Fibroblast of skin of right quadriceps (primary cell): ENCODE results near the gene CXCR5.
A peak's percentile ranks its signal among the peaks of the same experiment; 100 is the strongest.

ENCODE experiments used
- DNase-seq: peaks from one replicate; pipeline ENCODE4 v3.0.0-alpha.2; 2013

Gene CXCR5

DNA sequence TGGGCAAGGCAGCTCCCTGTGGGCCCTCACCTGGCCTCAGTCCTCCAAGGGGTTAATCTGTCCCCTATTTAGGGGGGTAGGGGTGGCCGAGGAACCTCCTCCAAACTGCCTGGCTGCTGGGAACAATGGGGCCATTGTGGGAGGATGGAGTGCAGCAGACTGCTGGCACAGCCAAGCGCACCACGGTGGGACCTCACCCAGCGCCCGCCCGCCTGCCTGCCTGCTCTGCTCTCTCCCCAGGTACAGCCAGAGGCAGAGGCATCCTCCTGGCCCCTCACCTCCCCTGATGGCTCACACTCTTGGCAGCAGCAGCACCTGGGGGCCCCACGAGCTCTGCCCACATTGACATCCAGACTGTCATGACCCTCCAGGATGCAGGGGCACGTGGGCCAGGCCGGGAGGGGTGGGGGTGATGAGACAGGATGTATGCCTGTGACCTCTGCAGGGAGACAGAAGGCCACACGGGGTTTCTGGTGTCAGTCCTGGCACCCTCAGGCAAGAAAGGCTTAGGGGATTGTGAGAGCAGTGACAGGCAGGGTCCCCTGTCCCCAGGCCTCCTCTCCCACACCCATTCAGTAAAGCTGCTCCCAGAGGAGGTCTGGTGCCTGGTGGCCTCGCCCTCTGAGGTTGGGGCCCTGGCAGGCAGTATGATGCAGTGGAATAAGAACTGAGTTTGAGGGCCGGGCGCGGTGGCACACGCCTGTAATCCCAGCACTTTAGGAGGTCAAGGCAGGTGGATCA is 30.7 kb downstream of the CXCR5 start:
- DNase-seq: no peak

GRCh38 chr11:118914987-118915386 is 31.3 kb downstream of the CXCR5 start:
- no peak for DNase-seq

GRCh38 chr11:118915396-118915795 is 31.7 kb downstream of the CXCR5 start:
- DNase-seq: no peak

DNA sequence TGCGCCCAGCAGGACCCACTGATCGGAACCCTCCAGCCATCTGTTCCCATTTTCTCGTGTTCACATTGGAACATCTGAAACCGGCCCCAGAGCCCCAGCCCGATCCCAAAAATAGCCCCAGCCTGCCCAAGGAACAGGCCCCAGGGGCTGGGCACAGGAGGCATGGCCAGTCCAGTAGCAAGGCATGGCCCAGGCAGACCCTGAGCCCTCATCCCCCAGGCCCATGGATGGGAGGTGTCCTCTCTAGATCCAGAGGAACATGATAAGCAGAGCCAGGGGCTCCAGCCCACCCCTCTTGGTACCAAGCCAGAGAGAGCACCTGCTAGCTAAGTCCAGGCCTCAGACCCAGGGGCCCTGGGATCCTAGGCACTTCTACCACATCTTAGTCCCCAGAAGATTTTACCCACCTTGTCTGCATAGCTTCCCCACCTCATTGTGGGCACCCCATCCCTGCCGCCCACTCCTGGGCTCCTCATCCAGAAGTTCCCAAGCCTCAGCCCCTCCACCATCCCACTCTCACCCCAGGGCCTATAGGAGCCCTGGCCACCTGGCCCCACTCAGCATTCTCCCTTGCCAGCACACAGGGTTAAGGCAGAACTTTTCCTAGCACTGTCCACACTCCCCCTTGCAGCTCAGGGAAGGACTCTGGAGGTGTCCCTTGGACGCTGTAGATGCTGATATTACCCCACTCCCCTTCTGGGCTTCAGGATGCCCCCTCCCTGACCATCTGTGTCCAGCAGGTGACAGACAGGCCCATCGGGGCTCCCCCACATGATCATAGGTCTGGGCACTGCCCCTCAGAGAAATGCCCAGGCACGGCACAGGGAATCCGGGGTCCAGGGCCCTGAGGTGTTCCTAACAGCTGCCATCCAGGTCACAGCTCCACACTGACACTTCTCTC is 32.5 kb downstream of the CXCR5 start:
- no peak for DNase-seq

DNA sequence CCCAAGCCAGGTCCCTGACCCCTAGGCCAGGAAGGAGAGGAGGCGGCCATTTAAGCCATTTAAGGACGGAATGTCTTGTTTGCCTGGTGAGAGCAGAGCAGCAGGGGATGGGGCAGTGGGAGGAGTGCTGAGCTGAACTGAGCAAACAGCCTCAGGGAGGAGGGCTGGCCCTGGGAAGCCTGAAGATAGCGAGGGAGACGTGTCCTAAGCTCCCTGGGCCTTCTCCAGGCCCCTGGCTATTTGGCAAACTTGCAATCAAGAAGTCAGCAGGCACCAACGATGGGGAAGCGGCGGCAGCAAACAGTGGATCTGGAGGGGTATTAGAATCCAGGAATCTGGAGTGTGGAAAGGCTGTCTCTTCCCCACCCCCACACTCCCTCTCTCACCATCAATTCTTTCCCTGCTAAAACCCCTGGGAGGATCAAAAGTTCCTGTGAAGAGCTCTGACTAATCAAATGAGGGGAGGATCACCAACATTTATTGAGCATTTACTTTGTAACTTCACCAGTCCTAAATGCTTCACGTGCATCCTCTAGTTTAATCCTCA is 33.2 kb downstream of the CXCR5 start:
- DNase-seq: peak; percentile 82

DNA sequence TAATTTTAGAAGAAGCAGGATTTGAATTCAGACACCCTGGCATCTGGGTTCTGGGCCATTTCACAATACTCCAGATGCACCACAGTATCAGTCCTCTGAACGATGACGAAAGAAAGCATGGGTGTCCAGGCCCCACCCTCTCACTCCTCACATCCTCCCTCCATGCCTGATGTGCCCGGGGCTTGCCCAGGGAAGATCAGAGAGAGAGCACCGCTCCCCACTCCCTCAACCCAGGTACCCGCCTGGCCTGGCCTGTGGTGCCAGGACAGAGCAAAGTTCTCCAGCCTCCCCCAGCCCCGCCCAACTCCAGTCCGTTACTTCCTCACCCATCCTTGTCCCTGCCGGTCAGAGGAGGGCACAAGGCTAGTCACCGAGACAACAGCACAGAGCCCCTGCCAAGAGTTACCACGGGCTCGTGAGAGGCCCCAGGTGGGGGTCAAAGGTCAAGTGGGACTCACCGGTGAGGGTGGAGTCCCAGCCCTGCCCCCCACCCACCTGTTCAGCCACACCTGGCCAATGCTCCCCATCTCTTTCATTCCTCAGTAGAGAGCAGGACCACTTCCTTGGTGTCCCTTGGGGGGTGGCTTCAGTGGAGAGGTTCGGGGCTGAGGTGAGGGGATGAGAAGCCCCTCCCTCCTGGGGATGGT is 33.9 kb downstream of the CXCR5 start:
- DNase-seq: peak; percentile 79

DNA sequence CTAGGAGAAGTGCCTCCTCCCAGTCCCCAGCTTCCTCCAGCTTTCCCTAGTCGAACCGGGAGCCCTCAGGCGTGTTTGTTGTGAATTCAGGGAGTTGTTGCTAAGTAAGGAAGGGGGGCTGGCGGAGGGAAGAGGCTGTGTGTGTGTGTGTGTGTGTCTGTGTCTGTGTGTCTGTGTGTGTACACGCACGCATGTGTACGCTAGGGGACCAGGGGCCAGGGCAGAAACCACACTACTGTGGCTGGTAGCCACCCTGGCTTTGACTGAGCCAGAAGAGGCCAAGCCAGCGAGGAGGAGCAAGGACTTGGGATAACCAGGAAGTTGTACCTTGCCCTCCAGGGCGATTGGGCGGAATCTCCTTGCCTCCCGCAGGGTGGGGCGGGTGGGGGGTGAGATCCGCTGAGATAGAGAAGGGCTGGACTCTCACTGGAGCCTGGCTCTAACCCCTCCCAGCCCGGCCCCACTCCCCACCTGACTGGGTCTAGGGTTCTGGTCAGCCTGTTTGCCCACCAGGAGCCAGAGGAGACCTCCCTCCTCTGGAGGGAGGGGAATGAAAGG is 34.5 kb downstream of the CXCR5 start:
- DNase-seq: peak; percentile 87

DNA sequence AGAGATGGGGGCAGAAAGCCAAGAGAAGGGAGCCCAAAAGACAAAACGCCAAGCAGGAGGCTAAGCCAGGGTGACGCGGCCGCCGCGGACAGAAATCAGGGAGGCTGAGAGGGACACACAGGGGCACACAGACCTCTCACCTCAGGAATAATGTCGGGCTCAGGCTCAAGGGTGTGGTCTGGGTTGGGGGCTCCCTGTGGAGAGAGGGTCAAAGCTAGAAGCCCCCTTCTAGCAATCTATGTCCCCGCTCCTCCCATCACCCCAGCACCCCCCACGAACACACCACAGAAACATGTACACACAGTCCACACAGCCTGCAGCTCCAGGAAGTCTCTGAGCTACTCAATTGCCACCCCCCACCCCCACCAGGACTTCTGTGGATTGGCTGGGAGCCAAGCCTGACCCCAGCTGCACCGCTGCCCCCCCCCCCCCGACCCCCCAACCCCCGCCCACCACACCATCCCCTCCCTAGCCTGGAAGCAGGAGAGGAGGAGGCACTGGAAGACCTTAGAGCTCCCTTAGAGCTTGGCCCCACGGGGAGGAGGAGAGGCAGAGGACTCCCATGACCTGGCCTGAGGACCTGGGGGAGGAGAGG is 35.1 kb downstream of the CXCR5 start:
- DNase-seq: peak; percentile 72

DNA sequence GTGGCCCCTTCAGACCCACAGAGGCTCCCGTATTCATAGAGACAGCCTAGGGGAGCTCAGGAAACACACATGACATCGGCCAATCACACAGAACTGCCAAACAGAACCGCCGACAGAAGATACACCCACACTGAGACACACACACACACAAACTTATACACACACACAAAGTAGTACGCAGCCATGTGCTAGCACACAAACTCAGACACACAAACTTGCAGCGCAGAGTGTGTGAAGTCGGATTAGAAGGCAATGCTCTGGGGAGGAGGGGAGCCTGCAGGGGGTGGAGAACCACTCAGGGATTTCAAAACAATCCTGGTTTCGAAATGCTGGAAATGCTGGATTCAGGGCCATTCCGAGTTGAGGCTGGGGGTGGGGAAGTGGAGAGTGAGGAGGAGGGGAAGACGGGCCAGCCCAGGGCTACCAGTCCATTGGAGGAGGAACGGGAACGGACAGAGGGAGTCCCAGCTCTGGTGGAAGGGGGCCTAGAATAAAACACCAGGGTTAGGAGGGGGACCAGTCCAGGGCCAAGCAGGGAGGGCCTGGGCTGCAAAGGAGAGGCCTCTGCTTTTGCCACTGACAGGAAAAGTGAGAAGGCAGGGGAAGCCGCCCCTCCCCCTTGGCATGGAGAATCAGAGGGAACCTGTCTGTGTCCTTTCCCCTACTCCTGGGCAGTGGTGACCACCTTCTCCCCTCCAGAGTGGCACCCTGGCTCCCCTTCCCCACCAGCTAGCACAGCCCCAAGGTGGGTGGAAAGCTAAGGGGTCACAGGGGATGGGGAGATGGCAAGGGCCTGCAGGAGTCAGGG is 37.6 kb downstream of the CXCR5 start:
- DNase-seq: peak; percentile 93

DNA sequence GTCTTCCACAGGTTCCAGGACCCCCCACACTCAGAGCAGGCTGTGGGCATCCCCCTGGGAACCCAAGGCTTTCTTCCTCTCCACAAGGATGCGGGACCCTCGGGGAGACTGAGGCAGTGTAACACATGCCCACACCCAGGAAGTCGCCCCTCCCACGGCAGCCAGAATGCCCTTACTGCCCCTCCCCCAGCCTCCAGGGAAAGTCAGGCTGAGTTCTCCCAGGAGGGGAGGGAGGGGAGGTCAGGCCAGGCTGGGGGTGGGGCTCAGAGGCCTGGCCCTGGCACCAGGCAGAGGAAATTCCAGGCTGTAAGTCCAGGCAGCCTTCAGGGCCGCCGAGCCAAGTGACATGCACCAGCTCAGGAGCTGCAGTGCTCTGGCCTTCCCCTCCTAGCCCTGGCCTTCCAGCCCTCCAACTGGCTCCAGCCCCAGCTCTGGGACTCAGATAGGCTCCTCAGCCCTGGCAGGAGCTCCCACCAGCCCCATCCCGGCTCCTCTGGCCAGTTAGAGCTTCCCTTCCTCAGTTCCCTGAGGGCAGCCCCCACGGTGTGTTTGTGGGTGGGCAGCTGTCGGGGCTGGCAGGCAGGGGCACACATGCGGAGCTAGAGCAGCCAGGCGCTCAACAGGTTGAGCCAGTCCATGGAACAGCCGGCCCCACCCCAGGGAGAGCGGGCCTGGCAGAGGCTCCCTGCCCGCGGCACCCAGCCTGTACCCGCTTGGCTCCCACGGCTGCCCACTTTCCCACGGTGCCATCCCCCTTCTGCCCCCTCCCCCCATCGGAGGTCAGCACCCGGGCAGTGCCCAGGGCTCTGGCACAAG is 38.4 kb downstream of the CXCR5 start:
- peak; percentile 65 for DNase-seq

- no peak for DNase-seq
Observed at GRCh38 chr11:118922745-118923627, 39.3 kb downstream of the CXCR5 start.

GRCh38 chr11:118923721-118924587 is 40.3 kb downstream of the CXCR5 start:
- DNase-seq: no peak

DNA sequence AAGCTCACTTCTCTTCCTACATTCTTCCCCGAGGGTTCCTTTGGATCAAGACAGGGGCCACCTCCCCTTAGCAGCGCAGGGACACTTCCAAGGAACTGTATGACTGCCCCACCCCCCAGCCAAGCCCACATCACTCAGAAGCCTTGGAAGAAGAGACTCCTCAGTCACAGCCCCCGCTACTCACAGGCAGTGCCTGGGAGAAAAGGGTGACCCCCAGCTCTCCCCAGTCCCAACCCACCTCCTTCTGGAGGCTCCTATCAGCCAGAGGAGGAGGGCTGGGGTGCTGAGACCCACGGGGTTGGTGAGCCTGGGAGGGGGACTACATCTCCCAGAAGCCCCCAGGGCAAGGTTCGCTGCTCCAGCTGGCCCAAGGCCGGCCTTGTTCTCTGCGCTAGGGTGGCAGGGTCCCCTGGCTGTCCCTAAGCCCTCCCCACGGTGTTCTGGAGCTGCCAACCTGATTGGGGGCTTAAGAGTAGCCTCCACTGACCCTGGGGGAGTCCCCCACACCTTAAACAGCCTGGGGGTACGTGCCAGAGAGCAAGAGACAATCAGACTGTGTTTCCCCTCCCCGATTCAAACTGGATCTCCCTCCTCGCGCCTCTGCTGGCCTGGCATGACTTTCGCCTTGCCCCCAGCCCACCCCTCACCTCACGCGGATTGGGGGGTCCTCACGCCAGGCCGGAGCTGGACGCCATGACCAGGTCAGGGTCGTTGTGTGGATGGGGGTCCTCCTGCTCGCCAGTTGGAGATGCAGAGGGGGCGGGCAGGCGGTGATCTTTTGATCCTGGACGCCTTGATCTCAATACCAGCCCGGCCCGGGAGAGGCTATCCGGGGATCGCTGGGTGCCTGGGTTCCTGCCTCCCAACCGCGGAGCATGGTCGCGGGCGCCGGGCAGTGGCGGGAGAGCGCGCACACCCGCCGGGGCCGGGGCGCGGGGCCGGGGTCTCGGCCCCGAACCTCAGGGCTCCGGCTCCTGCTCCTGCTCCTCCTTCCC is 41.2 kb downstream of the CXCR5 start:
- peak; percentile 28 for DNase-seq

DNA sequence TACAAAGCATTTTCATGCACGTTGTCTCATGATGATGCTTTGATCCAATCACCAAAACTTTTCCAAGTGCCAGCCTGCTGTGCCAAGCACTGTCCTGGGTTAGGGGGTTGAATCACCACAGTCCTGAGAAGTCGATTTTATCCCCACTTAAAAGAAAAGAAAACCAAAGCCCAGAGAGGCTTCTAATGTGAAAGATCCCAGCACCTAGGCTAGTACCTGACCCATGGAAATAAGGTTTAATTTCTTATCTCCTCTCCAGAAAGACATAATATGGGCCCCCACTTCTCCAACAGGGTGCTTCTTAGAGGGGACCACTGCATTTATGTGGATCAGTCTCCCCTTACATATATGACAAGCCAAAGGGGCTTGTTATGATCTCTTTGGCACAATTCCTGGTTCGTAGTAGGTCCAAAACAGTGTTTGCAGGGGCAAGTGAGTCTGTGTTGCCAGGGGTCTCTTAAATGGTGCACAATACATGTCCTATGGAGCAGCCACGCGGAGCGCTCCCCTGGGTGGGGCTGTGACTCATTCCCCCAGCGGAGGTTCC is 43.9 kb downstream of the CXCR5 start:
- DNase-seq: no peak

DNA sequence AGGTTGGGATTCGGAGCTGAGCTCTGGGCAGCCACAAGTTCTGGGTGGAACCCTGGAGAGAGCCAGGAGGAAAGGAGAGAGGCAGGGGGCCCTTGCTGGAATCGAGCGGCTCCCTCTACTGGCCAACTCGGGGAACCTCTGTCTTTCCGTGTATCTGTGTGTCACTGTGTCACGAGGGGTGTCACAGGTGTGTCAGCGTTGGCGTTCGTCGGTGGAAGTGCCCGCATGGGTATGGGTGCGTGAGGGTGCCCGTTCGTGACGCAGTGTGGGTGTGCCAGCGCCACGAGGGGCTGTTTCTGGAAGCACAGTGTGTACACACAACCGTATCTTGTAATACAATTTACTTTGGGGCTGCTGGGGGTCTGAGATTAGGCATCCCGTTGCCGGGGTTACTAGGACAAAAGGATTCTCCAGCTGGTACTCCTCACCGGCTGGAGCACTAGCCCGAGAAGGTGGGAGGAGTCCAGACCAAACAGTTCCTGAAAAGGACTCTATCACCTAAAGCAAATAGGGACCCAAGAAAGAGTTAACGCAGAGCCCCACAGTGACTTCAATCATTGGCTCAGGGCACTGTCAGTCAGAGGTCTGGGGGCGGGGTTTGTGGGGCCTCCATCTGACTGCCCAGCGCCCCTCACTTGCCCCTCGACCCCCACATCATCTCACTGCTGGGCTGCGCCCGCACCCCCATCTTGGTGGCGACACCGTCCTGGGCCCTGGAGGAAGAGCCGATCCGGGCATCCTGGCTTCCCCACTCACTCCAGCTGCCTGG is 44.6 kb downstream of the CXCR5 start:
- peak; percentile 91 for DNase-seq

DNA sequence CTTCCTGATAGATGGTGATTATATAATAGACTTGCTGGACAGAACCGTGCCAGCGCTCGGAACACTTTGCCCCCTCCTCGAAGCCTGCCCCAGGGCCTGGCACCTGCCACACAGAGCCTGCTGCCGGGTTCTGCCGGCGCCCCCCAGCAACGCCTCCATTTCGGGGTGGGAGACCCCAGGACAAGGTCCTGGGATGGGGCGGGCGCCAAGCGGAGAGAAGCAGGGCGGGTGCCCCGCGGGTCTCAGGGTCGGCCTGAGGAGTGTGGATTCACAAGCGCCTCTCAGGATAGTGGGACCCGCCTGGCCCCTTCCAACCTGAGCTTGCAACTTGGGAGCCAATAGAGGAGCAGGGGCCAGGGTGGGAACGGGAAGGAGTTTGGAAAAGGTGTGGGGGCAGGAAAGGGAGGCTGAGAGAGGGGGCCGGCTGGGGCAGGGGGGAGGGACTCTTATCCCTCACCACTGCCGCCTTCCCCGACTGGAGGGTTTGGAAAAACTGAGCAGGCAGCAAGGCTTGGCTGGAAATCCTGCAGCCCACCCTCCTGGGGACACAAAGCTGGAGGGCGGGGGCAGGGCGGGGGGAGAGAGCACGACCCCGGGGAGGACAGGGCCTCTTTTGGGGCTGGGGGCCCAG is 45.3 kb downstream of the CXCR5 start:
- DNase-seq: peak; percentile 68
